CD4-positive, alpha-beta T cell treated with Interleukin-4 for 1 hour (primary cell): ENCODE results near the gene SPATA21.
"Not testable (repeated sequence)": the region's sequence is repeated elsewhere in the genome, so short reads cannot be mapped to it uniquely, and the experiment has no call there.

Experiments used
- DNase-seq, 2 donors: peaks; one replicate each; pipeline ENCODE4 v3.0.0-alpha.2; 2020 to 2022

SPATA21 gene

GRCh38 chr1:16376971-16377370 is 60.3 kb downstream of the SPATA21 start:
- DNase-seq = no peak

DNA sequence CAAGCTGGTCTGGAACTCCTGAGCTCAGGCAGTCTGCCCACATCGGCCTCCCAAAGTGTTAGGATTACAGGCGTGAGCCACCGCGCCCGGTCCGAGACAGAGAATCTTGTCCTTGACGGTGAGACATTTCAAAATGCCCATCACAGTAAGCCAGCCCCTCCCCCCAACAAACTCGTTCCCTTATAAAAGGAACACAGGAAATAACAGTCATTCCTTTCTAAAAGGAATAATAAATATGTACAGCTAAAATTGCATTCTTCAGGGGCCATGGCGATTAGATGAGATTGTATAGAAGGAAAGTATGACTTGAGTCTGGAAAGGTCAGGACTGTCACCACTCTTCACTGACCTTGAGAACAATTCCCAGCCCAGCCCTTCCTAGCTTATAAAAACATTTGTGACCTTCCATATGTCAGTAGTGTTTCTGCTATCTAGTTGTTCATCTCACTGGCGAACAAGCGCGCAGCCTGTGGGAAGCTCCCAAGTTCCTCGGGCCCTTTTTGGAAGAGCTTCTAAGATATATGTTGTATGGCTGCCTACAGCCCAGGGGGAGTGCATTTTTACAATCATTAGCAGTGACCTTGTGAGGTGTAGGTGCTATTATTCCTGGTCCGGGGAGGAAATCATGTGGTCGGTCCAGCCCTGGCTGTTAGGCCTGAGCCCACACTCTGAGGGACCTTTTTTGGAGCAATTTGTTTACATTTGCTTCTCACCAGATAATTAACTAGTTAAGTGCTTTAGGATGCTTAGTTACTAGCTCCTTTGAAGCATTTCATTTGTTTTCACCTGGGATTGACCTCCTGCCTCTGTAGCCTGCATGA is 61.5 kb downstream of the SPATA21 start:
- DNase-seq = no peak

GRCh38 chr1:16374266-16374665 is 63.0 kb downstream of the SPATA21 start:
- no peak for DNase-seq

DNA sequence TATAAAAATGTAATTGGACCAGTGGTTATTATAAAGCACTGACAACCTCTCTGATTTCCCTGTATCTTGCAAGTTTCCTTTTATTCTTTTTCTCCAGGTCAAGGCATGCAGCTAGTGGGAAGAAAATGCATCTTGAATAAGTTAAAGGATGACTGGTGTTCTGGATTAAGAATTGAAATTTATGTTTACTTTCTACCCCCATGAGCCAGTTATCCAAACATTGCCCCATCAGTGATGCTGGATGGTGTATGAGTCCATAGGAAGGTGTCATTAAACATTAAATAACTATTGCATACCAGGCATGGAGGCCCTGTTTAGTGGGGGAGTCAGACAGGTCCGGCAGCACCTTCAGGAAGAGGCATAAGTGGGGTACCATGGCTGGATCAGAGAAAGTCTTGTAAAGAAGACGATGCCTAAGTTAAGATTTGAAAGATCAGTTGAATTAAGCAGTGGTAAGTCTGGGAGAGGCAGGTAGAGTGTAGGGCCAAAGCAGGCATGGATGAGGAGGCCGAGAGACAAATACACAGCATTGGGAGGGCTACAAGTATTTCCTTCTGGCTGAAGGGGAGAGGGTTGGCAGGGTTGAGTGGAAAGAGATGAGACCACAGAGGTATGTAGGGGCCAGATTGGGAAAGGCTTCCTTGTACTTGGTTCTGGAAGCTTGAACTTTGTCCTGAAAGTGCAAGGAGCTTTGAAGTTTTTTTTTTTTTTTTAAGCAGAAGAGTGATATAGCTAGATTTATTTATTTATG is 64.5 kb downstream of the SPATA21 start:
- no peak for DNase-seq

- DNase-seq = peak in 1 of 2 donors; percentile 57
Observed at GRCh38 chr1:16371725-16372124, 65.5 kb downstream of the SPATA21 start.

DNA sequence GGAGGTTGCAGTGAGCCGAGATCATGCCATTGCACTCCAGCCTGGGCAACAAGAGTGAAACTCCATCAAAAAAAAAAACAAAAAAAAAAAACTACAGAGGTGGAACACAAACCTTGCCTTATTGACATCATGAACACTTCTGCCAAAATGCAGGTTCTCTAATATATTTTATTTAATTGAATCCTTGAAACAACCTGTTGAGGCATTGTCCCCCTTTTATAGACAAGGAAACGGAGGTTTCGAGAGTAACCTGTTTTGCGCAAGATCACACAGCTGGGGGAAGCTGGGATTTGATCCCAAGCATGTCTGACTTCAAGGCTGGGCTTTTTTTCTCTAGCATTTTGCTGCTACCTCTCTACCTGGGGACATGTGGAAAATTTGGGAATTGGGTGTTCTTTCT is 67.4 kb downstream of the SPATA21 start:
- no peak for DNase-seq

DNA sequence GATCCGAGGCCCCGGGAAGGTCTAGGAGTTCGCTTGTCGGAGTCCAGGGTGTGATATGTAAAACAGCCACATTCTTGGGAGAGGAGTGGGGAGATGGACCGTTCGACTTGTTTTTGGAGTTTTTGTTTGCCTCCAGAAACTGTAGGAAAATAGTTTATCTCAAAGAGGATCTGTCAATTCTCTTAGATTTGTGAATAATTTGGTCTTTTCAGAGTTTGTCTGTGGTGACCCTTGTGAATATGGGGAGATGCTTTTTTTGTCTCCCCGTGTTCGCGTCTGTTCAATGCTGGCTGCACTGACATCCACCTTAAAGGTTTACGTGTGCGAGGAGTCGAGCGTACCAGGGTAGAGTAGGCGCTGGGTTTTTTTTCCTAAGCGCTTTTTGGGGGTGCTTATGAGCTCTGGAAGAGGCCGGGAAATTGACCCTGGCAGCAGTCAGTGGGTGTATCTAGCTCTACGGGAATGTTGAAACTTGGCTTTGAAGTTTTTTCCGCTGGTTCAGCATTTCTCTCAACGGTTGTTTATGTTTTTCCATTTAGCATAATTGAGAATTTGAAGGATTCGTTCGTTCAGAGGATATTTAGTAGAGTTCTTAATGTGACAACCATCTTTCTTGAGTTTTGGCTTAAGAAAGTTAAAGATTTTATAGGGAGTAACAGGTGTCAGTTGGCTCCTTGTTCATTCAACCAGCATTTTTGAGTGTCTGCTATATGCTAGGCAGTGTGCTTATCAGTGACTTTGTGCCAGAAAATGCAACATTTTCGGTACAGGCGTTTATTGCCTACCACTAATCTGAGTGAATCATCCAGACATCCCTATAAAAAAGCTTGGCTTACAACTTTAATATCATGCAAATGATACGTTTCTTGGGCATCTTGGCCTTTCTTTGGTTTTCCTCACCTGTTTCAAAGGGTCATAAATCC is 69.0 kb downstream of the SPATA21 start:
- DNase-seq = no peak

DNA sequence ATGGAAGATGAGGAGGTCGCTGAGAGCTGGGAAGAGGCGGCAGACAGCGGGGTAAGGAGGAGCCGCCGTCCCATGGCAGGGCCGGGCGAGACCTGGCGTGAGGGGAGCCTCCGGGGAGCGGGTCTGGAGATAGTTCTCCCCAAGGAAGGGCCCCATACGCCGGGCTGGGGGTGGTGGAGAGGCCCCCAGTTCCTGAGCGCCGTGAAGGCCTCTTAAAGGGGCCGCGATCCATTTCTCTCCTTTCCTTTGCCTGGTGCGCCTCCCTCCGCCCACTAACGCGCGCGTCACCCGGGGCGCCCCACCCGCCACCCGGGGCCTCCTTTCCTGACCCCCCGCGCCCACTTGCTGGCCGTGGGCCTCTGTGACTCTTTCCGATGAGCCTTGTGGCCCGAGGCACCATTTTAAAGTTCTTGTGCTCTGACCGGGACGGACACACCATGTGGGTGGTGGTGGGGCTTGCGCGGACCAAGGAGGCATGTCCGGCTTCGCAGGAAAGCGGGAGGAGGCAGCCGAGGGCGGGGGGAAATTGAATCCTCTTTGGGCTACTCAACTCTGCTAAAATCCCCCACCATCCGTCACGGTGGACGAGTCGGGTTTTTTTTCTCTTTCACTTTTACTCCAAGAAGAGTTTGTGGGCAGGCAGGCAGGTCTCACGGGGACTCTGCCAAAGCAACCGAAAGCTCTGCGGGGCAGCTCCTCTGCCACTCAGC is 69.8 kb downstream of the SPATA21 start:
- DNase-seq = peak; percentile 88 to 91

DNA sequence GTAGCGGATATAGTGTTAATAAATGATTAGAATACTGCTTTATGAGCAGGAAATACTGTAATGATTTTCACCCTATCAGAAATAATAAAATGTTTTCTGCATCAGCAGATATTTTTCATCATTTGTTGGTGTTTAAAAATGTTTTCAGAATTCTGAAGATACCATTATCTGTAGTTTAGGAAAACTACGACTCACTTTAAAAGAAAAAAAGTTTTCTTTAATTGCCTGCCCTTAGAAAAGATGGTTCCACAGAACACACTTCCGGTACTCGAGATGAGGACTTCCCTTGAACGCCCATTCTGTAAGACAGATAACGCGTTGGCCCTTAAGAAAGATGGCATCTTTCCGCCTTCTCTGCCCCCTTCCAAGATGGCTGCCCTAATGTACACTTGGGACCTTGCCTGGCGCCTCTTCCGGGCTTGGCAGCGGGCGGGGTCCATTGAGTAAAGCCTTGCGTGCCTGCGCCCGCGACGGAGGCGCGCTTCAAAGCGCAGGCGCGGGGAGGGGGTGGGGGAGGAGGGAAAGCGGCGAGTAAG is 70.4 kb downstream of the SPATA21 start, which contains the start of gene SZRD1:
Gene SZRD1, plus strand, starts transcription at position 521 of the 536 bp plus-strand sequence. CDS start 16 bp downstream, outside the sequence.
- peak; percentile 99 for DNase-seq

DNA sequence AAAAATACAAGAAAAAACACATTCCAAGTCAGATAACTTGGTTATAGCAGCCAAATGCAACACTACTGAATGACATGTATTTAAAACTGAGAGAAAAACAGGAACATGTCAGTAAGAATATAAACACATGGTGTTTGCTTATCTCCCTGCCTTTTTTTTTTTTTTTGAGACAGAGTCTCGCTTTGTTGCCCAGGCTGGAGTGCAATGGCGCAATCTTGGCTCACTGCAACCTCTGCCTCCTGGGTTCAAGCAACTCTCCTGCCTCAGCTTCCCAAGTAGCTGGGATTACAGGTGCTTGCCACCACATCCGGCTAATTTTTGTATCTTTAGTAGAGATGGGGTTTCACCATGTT is 72.1 kb downstream of the SPATA21 start:
- DNase-seq = not testable (repeated sequence)

GRCh38 chr1:16356867-16357266 is 80.4 kb downstream of the SPATA21 start:
- no peak for DNase-seq

GRCh38 chr1:16354619-16355018 is 82.6 kb downstream of the SPATA21 start:
- DNase-seq = no peak

DNA sequence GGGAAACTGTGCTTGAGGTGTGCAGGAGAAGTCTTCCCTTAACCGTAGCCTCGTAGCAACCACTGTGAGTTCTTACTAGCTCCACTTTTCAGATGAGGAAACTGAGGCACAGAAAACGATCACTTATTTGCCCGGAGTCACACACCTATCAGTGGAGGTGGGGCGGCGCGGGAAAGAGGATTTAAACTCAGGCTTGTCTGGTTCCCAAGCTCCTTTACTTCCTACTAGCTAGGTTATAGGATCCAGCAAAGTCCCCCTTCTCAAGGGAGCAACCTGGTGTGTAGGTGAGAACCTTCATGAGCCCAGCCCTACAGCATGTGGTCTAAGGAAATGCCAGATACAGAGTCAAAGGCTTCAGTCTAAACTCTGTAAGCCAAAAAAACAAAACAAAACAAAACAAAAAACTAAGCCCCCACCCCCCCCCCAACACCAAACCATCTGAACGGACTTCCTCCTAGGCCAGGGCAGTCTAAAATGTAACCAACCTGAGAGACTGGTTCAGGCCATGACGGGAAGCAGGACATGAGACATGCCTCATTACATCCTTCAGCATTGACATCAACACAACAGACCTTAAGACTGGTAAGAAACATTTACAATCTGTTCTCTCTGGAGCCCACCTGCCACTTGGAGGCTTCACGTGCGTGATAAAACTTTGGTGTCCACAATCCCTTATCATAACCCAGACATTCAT is 84.2 kb downstream of the SPATA21 start:
- peak in 1 of 2 donors; percentile 36 for DNase-seq

DNA sequence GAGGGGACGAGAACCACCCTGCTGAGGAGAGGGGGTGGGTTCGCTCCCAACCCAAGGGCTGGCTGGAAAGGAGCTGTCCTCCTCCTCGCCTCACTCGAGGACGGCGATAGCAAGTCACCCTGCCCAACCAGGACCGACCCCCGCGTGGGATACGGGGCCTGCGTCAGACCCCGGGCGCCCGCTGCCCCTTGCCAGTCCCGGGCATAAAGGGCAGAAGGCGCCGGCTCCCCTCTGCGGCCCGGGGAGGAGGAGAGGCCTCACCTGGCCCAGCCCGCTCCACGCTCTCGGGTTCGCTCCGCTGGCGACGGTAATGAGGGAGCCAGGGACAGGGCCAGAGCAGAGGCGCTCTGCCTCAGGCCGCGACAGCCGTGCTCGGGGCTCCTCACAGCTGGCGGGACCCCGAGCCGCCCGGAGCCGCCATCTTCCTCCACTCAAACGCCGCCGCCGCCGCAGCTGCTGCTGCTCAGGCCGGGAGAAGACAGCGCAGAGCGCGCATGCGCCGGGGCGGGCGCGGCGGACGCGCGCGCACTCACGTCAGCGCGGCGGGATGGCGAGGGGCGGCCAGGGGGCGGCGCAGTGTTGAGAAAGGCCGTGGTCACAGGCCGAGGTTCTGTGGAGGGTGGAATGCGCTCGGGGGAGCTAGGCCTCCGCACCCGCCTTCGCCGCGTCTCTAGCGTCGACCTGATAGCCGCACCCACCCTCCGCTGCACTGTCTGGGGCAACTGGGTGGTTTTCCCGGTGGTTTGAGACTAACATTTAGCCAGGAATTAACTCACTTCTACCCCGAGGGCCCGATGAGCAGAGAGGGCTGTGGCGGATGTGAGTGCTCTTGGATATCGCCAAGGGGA is 85.0 kb downstream of the SPATA21 start, which contains the start of gene FBXO42:
Gene FBXO42, minus strand, starts transcription at position 487 of the 848 bp plus-strand sequence. CDS start 37,062 bp downstream, outside the sequence.
- peak; percentile 94 to 95 for DNase-seq

DNA sequence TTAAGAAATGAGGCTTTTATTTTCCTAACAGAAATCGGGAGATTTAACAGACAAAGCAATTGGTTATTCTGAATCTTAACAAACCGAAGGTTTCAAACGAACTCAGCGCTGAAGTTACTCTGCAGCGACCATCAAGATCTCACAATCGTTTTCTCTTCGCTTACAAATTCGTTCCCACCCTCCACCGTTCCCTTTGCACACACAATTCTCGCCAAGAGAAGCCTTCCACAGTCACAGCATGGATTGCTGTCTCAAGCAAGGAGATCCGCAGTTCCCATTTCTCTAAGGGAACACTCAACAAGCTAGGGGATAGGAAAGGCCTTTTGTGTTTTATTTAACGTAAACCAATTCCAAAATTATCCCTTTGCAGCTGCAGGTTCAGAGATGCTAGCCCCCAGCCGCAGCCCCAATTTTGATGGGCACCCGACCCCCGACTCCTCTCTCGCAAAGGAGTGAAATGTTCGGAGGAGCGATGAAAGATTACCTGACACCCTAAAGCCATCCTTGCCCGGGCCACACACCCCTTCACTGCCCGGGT is 85.7 kb downstream of the SPATA21 start:
- DNase-seq = no peak

- DNase-seq = no peak
Observed at GRCh38 chr1:16349847-16350406, 87.3 kb downstream of the SPATA21 start.
